ENCODE data around the gene SRGN.

DNA sequence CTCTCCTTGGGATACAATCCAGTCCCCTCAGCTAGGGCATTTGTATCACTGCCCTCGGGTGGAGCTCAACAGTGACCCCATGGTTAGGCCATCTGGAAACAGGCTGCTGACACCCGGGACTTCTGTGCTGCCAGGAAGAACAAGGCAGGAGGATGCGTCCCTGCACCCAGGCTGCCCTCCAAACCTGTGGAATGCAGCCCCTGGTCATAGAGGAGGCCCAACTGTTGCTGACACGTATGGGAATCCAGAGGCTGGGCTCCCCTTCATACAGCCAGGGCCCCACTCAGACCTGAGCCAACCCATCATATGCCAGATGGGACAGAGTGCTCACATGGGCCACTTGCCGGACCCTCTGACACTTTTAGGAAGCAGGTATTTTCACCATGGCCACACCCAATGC is 45.5 kb upstream of the SRGN start:
- TF ChIP-seq, protein P1, sequence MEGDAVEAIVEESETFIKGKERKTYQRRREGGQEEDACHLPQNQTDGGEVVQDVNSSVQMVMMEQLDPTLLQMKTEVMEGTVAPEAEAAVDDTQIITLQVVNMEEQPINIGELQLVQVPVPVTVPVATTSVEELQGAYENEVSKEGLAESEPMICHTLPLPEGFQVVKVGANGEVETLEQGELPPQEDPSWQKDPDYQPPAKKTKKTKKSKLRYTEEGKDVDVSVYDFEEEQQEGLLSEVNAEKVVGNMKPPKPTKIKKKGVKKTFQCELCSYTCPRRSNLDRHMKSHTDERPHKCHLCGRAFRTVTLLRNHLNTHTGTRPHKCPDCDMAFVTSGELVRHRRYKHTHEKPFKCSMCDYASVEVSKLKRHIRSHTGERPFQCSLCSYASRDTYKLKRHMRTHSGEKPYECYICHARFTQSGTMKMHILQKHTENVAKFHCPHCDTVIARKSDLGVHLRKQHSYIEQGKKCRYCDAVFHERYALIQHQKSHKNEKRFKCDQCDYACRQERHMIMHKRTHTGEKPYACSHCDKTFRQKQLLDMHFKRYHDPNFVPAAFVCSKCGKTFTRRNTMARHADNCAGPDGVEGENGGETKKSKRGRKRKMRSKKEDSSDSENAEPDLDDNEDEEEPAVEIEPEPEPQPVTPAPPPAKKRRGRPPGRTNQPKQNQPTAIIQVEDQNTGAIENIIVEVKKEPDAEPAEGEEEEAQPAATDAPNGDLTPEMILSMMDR (IDR thresholded peaks at IDR 0.05) = no peak
- no peak for TF ChIP-seq POLR2A (IDR thresholded peaks at IDR 0.05)

Measured in thyroid gland (tissue), 4 donors.